ENCODE results near the gene POLR2C. TPM values are rescaled to one million over a fixed set of nuclear protein-coding genes. Genes with fewer than 3 reads are reported as not detected.

Gene POLR2C
- total and polyA plus RNA-seq, 2 experiments from 2014 or later, result 37.6 to 123 TPM

- TF ChIP-seq ZNF331 (CRISPR knock-in tag; IDR thresholded peaks at IDR 0.05; ENCODE audit: low read depth) (no peak), NANOG (IDR thresholded peaks at IDR 0.05; ENCODE audit: borderline replicate concordance) (no peak), STAT1 (IDR thresholded peaks at IDR 0.05; ENCODE audit: unreplicated experiment) (no peak), REST (IDR thresholded peaks at IDR 0.05; ENCODE audit: unreplicated experiment) (no peak)
Measured at GRCh38 chr16:57476546-57477410, 14.3 kb downstream of the POLR2C start (continued).

- H3K9me3 Mint-ChIP-seq, result no peaks in the 10 kb centered on the region
- H3K79me2 ChIP-seq (replicated peaks; ENCODE audit: insufficient read depth), result no peaks in the 10 kb centered on the region; the same call in 1 of the 2 replicates
- H3K36me3 ChIP-seq (ENCODE audit: insufficient read depth), result no peaks in the 10 kb centered on the region
- H3K9me2 ChIP-seq (ENCODE audit: insufficient read depth), result no peaks in the 10 kb centered on the region
- peak overlapping the region; percentile 30; the same call in 1 of the 3 replicates for H3K4me3 Mint-ChIP-seq
- H3K4me1 ChIP-seq (ENCODE audit: insufficient read depth), result peaks cover 47% of the 10 kb centered on the region
- H4K20me1 ChIP-seq (replicated peaks; ENCODE audit: insufficient read depth), result 0 out of 2 replicates have a peak, but pooled peaks cover 3% of the 10 kb centered on the region
- no peak overlapping the region for H3K27ac ChIP-seq (ENCODE audit: low read depth)
- no peak overlapping the region for H2AFZ ChIP-seq
- DNase-seq (ENCODE audit: low spot score) (peak; percentile 56), ATAC-seq (no peak)
- peaks cover 4% of the 10 kb centered on the region; the same call in 1 of the 2 replicates for H3F3A ChIP-seq (replicated peaks; ENCODE audit: low read depth)
- TF ChIP-seq REST (IDR thresholded peaks at IDR 0.05; ENCODE audit: unreplicated experiment), result no peak
- no peak for TF ChIP-seq ZNF114 (CRISPR knock-in tag; IDR thresholded peaks at IDR 0.05)
- TF ChIP-seq ZNF331 (CRISPR knock-in tag; IDR thresholded peaks at IDR 0.05; ENCODE audit: low read depth), result no peak
- no peak for TF ChIP-seq JUNB (IDR thresholded peaks at IDR 0.05; ENCODE audit: unreplicated experiment)
- TF ChIP-seq NANOG (IDR thresholded peaks at IDR 0.05; ENCODE audit: borderline replicate concordance), result no peak
- peaks cover 54% of the 10 kb centered on the region for H3K4me1 Mint-ChIP-seq
- peaks cover 3% of the 10 kb centered on the region; the same call in 2 of the 3 replicates for H3K36me3 Mint-ChIP-seq (ENCODE audit: low read depth)
- H3K4me2 ChIP-seq, result peak overlapping the region; percentile 77; the same call in 1 of the 2 replicates
- peaks cover 26% of the 10 kb centered on the region for H3K27me3 Mint-ChIP-seq (ENCODE audit: insufficient read depth, low read depth, poor library complexity)
- peaks cover 7% of the 10 kb centered on the region; the same call in 1 of the 2 replicates for H3K27me3 ChIP-seq (ENCODE audit: insufficient read depth)
- H3K4me3 ChIP-seq, result no peak overlapping the region
- H3K27ac Mint-ChIP-seq, result no peak overlapping the region
Measured at GRCh38 chr16:57477531-57478202, 15.2 kb downstream of the POLR2C start.

All from GM23338 (cell line).